ENCODE measurements around the gene SSH2. TPM values are rescaled to one million over a fixed set of nuclear protein-coding genes. Genes with fewer than 3 reads are reported as not detected.
"Not testable (repeated sequence)": the region's sequence is repeated elsewhere in the genome, so short reads cannot be mapped to it uniquely, and the experiment has no call there.

SSH2 gene
- total RNA-seq, 1 donor from 2014 or later: 37.6 TPM

- Histone ChIP-seq H3K9me3 (no peaks in the 10 kb centered on the region), H3K36me3 (no peaks in the 10 kb centered on the region), H3K4me3 (no peak overlapping the region), H3K27ac (no peak overlapping the region), H3K27me3 (no peaks in the 10 kb centered on the region), H3K4me1 (no peaks in the 10 kb centered on the region)
- intact Hi-C loops (cut with DNase I): no loop called here
- TF ChIP-seq CTCF (IDR thresholded peaks at IDR 0.05) (no peak), POLR2AphosphoS5 (IDR thresholded peaks at IDR 0.05; ENCODE audit: insufficient read depth in 1 of 2, low read depth in 1 of 2) (no peak), POLR2A (IDR thresholded peaks at IDR 0.05) (no peak)
- DNase-seq (ENCODE audit: extremely low spot score in 2 of 2): no peak
Observed at GRCh38 chr17:29873476-29873875, 56.6 kb downstream of the SSH2 start.

- intact Hi-C loops (cut with DNase I): no loop called here
- DNase-seq (ENCODE audit: extremely low spot score in 2 of 2): no peak
- Histone ChIP-seq H3K36me3 (no peaks in the 10 kb centered on the region), H3K4me1 (peaks cover 18% of the 10 kb centered on the region), H3K9me3 (no peaks in the 10 kb centered on the region), H3K27me3 (no peaks in the 10 kb centered on the region), H3K4me3 (no peak overlapping the region), H3K27ac (no peak overlapping the region)
- TF ChIP-seq POLR2A (IDR thresholded peaks at IDR 0.05): no peak
Observed at GRCh38 chr17:29870836-29871465, 59.1 kb downstream of the SSH2 start.

DNA sequence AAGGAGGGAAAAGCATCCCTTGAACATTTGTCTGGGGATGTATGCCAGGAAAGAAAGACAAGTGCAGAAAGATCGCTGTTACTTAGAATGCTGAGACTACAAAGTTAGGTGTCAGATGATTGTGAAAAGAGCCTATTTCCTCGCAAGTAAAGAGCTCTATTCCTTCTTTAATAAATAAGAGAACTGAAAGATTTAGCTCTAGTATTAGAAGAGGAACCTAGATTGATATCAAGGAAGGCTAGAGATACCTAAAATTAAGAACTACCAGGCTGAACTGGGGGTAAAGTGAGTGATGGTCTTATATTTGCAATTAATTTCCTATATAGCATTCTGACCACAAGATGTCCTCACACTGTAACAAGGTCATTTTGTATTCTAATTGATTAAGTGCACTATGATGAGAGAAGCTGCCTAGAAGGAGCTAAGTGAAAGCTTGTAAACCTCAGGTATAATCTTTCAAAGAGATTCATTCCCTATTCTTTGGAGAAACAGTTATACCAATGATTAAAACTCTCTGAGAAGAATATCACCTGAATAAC, 62.3 kb downstream of the SSH2 start:
- intact Hi-C loops (cut with DNase I): no loop called here
- H3K27me3 ChIP-seq: no peaks in the 10 kb centered on the region
- H3K27ac ChIP-seq: no peak overlapping the region
- H3K9me3 ChIP-seq: no peaks in the 10 kb centered on the region
- no peak for TF ChIP-seq POLR2A (IDR thresholded peaks at IDR 0.05)
- TF ChIP-seq CTCF (IDR thresholded peaks at IDR 0.05): no peak
- TF ChIP-seq POLR2AphosphoS5 (IDR thresholded peaks at IDR 0.05; ENCODE audit: insufficient read depth in 1 of 2, low read depth in 1 of 2): no peak
- peaks cover 18% of the 10 kb centered on the region for H3K4me1 ChIP-seq
- no peak for DNase-seq (ENCODE audit: extremely low spot score in 2 of 2)
- H3K36me3 ChIP-seq: no peaks in the 10 kb centered on the region
- H3K4me3 ChIP-seq: no peak overlapping the region

DNA sequence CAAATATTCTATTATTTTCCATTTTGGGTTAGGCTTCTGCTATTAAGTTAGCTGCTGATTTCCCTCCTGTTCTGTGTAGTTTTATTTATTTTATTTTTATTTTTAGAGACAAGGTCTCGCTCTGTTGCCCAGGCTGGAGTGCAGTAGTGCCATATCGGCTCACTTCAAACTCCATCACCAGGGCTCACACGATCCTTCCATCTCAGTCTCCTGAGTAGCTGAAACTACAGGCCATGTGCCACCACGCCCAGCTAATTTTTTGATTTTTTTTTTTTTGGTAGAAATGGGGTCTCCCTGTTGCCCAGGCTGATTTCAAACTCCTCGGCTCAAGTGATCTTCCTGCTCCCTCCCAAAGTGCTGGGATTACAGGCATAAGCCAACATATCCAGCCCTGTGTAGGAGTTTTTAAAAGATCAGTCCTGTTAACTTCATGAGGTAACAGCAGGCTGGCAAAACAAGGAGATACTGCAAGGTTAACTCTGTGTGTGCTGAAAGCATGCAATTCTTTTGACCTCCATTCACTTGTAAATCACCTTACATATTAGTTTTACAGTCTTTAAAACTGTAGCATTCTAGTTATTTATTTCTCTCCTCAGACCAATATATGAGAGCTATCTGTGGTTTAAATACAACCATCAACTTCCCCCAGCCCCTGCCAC, 63.2 kb downstream of the SSH2 start:
- Histone ChIP-seq H3K9me3 (no peaks in the 10 kb centered on the region), H3K4me1 (peaks cover 18% of the 10 kb centered on the region), H3K4me3 (no peak overlapping the region), H3K27me3 (no peaks in the 10 kb centered on the region), H3K36me3 (no peaks in the 10 kb centered on the region), H3K27ac (no peak overlapping the region)
- intact Hi-C loops (cut with DNase I): no loop called here
- TF ChIP-seq POLR2A (IDR thresholded peaks at IDR 0.05) (no peak), CTCF (IDR thresholded peaks at IDR 0.05) (no peak), POLR2AphosphoS5 (IDR thresholded peaks at IDR 0.05; ENCODE audit: insufficient read depth in 1 of 2, low read depth in 1 of 2) (no peak)
- no peak for DNase-seq (ENCODE audit: extremely low spot score in 2 of 2)

DNA sequence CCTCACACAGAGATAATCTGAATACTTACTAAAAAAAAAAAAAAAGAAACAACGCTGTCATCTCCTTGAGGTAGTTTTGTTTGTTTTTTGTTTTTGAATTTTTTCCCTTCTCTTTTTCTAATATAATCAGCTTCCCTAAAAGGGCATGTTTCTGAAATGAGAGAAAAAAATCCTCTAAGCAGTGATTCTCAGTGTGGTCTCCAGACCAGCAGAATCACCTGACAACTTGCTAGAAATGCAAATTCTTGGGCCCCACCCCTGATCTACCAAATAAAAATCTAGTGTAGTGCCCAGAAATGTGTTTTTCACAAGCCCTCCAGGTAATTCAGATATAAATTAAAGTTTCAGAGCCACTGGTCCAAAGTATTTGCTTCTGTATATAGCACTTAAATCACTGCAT, 65.4 kb downstream of the SSH2 start:
- TF ChIP-seq POLR2A (IDR thresholded peaks at IDR 0.05) (no peak), CTCF (IDR thresholded peaks at IDR 0.05) (no peak), POLR2AphosphoS5 (IDR thresholded peaks at IDR 0.05; ENCODE audit: insufficient read depth in 1 of 2, low read depth in 1 of 2) (no peak)
- H3K36me3 ChIP-seq: no peaks in the 10 kb centered on the region
- H3K9me3 ChIP-seq: no peaks in the 10 kb centered on the region
- intact Hi-C loops (cut with DNase I): no loop called here
- H3K27me3 ChIP-seq: no peaks in the 10 kb centered on the region
- no peak for DNase-seq (ENCODE audit: extremely low spot score in 2 of 2)
- H3K4me1 ChIP-seq: peaks cover 18% of the 10 kb centered on the region
- no peak overlapping the region for H3K4me3 ChIP-seq
- H3K27ac ChIP-seq: no peak overlapping the region

- H3K27ac ChIP-seq; intact Hi-C loops (cut with DNase I); H3K27me3 ChIP-seq; H3K4me3 ChIP-seq; DNase-seq (ENCODE audit: extremely low spot score in 2 of 2); H3K9me3 ChIP-seq; H3K36me3 ChIP-seq: not testable (repeated sequence)
- H3K4me1 ChIP-seq: peaks cover 18% of the 10 kb centered on the region
Observed at GRCh38 chr17:29864123-29864522, 65.9 kb downstream of the SSH2 start.
